DMS79 treated with DMSO at 0.1 percent for 48 hours (cell line): ENCODE measurements around the gene IL18R1.
"Not testable (repeated sequence)": the region's sequence is repeated elsewhere in the genome, so short reads cannot be mapped to it uniquely, and the experiment has no call there.

ENCODE experiments used
- DNase-seq: peaks from one replicate; lab custom pipeline; 2025; lab: John Stamatoyannopoulos, UW

The IL18R1 gene, protein sequence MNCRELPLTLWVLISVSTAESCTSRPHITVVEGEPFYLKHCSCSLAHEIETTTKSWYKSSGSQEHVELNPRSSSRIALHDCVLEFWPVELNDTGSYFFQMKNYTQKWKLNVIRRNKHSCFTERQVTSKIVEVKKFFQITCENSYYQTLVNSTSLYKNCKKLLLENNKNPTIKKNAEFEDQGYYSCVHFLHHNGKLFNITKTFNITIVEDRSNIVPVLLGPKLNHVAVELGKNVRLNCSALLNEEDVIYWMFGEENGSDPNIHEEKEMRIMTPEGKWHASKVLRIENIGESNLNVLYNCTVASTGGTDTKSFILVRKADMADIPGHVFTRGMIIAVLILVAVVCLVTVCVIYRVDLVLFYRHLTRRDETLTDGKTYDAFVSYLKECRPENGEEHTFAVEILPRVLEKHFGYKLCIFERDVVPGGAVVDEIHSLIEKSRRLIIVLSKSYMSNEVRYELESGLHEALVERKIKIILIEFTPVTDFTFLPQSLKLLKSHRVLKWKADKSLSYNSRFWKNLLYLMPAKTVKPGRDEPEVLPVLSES

DNA sequence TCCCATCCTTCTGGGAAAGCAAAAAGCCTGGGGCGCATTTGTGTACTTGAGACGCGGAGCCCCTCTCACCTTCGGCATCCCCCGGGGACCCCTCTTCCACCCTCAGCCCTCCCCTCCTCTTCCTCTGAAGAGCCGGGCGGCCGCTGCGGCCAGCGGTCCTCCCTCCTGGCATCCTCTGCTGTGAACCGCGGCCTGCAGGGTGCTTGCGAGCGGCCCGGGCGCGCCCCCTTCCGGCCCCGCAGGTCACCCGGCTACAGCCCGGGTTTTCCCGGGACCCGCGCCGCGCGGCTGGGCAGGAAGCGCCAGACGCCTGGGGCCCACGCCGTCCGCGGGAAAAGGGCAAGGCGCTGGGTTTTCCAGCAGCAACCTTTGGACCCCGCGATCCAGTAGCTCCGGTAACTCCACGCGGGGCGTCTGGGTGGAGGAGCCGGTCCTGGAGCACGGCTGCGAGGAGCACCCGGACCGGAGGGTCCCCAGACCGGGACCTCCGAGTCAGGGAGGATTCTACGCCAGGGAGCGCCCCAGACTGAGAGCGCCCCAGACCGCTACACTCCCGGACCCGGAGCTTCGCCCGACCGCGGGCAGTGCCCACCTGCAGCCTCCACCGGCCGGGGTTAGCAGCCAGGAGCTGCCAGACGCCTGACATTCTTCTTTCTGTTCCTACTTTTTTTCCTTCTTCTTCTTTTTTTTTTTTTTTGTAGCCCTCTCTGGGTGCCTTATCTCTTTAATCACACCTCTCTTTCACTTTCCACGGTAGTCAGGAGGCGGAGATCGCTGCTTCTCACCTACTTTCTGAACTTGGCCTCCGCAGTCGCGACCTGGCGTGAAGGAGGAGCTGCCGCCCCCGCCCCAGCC lies at the start of gene IL18R1:
Gene IL18R1, plus strand, starts transcription at position 271 of the 855 bp plus-strand sequence. CDS start 6,865 bp downstream, outside the sequence.
- peak; percentile 2 for DNase-seq

GRCh38 chr2:102306125-102306524 lies 49.5 kb upstream of the IL18R1 start:
- no peak for DNase-seq

- no peak for DNase-seq
Measured at GRCh38 chr2:102310964-102311640, 44.5 kb upstream of the IL18R1 start, which contains the start of gene IL1RL1. Gene IL1RL1, plus strand, starts transcription at chr2:102311563. Its CDS starts 26,702 bp downstream, at chr2:102338265.

DNA sequence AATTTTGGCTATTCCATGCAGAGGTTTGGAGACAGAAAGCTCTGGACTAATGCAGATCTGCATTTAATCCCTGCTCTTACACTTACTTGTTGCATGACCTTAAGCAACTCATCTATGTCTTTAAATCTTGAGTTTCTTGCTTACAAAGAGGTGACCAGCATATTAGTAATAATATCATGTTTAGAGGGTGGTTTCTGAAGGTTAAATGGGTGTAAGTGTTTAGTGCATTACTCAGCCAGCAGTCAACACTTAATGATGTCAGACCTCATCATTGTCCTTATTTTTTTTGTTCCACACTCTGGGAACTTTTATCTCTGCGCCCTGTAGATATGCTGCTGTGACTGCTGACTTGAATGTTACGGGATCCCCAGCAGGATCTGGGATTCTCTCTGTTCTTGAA lies 42.6 kb upstream of the IL18R1 start:
- no peak for DNase-seq

DNA sequence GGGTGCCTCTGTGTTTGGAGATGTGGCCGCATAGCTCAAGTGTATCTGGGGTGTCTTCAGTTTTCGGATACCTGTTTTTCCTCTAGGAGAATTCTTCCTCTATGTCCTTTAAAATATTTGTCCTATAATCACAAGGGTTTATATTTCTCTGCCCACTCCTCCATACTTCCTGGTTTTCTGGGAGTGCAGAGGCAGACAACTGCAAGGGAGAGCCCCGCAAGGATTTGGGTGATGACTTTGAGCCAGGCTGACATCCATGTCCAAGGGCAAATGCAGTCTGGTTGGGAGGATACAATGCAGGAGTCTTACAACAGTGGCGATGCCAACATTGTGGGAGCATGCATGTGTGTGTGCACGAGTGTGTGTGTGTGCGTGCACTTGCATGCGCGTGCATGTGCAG lies 42.1 kb upstream of the IL18R1 start:
- no peak for DNase-seq

DNA sequence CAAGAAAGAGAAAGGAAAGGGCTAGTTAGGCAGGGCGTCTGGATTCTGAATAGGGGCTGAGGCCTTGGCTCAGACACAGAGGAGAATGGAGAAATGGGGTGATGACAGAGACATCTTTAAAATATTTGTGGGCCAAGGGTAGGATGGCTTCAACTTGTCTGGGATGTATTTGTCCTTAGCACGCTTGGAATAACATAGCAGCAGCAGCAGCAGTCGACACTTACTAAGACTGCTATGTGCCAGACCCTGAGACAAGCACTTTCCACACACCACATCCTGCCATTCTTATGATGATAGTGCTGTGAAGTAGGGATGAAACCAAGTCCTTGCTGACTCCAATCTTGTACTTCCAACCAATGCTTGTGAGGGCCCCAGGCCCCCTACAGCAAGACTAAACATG lies 41.6 kb upstream of the IL18R1 start:
- no peak for DNase-seq

DNA sequence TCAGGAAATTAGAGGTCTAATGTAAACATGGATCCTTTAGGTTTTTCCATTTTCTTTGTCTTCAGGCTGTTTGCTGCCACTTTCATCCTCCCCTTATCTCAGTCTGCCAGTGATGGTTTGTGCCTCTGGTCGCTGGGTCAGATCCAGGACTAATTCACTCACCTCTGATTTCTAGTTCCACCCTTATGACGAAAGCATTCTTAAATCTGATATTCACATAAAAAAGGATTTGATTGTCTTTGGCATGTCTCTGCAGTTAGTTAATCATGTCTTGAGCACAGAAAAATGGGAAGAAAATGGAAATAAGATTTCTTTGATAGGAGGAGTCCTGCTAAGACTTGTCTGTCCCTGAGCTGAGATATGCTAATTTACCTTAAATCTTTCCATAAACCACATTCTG lies 39.7 kb upstream of the IL18R1 start:
- DNase-seq = no peak

- no peak for DNase-seq
Measured at GRCh38 chr2:102317715-102318114, 37.9 kb upstream of the IL18R1 start.

GRCh38 chr2:102318437-102318836 lies 37.2 kb upstream of the IL18R1 start:
- no peak for DNase-seq

DNA sequence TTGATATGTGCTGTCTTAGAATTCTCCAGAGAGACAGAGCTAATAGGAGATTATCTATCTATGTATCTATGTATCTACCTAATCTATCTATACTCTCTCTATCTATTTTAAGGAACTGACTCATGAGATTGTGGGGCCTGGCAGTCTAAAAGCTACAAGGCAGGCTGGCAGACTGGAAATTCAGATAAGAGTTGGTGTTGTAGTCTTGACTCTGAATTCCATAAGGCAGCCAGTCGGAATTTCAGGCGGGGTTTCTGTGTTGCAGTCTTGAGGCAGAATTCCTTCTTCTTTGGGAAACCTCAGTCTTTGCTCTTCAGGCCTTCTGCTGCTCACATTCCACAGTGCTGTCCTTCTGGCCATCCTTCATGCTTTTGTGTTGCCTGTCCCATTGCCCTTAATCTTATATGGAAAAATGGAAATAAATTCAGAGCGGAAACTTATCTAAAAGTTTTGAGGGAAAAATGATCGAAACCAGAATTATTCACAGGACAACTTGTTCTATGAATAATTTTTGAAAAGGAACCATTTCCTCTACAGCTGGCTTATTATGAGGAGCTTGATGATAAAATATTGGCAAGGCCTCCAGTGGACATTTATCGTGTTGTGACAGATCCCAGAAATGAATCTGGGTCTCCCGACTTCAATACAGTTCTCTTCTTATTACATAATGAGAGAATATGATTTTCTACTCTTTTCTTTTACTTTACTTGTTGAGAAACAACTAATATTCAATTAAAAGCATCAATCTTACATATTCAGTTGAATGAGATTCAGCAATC lies 33.5 kb upstream of the IL18R1 start:
- no peak for DNase-seq

GRCh38 chr2:102324914-102325313 lies 30.7 kb upstream of the IL18R1 start:
- DNase-seq = not testable (repeated sequence)

- no peak for DNase-seq
Measured at GRCh38 chr2:102331311-102331980, 24.1 kb upstream of the IL18R1 start.

DNA sequence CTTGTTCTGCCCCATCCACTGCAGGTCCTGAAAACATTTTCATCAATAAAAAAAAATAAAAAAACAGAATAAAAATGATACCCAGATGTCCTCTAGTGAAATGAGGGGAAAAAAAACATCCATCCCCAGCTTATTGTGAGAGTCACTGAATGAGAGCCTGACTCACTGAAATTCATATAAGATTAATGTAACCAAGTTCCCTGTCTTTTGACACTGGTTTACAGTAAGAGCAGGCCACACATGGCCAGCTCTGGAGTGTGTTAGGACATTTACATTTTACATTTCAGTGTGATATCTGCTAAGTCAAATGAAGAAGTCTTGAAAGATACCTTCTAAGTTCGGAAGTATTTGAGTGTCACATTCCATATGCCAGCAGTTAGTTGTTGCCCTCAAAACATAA lies 21.1 kb upstream of the IL18R1 start:
- DNase-seq = no peak

- DNase-seq = no peak
Measured at GRCh38 chr2:102335871-102336366, 19.7 kb upstream of the IL18R1 start.

DNA sequence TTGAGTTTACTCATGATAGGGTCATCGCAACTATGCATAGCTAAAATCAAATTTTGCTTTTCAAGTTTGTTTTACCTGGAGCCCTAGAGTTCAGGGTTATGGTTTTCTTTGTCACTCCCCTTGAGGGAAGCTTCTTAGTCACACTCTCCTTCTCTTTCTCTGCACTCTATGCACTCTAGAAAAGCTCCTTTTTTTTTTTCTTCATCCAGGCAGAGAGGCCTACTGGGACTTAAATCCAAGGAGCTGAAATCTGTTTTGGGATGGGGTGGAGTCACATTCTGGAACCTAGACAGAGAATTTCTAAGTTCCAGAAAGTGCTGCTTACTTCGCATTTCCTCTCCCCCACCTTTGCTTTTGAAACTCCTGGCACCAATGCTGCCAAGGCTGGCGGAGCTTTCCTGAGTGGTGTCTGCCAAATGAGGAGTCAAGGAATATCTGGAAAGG lies 19.1 kb upstream of the IL18R1 start:
- no peak for DNase-seq

DNA sequence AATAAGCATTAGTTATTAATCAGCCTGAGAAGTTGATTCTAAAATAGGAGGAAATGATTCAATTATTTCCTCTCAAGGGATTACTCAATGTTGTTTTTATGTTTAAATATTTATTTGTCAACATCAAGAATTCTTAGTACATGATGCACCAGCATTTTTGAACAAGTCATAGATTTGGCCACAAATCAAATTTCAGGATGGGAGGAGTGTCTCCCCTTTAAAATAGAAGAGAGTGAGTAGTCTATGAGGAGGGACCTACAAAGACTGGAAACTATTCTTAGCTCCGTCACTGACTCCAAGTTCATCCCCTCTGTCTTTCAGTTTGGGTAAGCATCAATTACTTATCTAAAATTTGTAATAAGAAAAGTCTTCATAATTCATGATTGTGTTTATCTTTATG lies 18.6 kb upstream of the IL18R1 start:
- no peak for DNase-seq

GRCh38 chr2:102337481-102338386 lies 17.9 kb upstream of the IL18R1 start:
- DNase-seq = no peak

GRCh38 chr2:102340778-102341177 lies 14.8 kb upstream of the IL18R1 start:
- DNase-seq = no peak

DNA sequence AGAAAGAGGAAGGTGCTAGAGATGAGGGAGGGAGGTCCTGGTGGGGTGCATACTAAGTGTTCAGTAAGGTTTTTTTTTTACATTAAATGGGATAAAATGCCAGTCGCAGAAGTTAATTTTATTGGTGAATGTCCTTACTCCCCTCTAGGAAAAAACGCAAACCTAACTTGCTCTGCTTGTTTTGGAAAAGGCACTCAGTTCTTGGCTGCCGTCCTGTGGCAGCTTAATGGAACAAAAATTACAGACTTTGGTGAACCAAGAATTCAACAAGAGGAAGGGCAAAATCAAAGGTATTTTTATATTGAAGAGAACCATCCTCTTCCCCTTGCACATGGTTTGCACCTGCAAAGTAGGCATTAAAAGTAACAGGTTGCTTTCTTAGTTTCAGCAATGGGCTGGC lies 12.7 kb upstream of the IL18R1 start:
- no peak for DNase-seq
